CD4-positive, alpha-beta T cell treated with Interleukin-6 for 4 hours (primary cell): ENCODE data around the gene RNF41.
"Not testable (repeated sequence)": the region's sequence is repeated elsewhere in the genome, so short reads cannot be mapped to it uniquely, and the experiment has no call there.

ENCODE experiments used
- DNase-seq: peaks from one replicate; pipeline ENCODE4 v3.0.0-alpha.2; 2020; ENCODE audit warnings: mixed read lengths

RNF41 gene

DNA sequence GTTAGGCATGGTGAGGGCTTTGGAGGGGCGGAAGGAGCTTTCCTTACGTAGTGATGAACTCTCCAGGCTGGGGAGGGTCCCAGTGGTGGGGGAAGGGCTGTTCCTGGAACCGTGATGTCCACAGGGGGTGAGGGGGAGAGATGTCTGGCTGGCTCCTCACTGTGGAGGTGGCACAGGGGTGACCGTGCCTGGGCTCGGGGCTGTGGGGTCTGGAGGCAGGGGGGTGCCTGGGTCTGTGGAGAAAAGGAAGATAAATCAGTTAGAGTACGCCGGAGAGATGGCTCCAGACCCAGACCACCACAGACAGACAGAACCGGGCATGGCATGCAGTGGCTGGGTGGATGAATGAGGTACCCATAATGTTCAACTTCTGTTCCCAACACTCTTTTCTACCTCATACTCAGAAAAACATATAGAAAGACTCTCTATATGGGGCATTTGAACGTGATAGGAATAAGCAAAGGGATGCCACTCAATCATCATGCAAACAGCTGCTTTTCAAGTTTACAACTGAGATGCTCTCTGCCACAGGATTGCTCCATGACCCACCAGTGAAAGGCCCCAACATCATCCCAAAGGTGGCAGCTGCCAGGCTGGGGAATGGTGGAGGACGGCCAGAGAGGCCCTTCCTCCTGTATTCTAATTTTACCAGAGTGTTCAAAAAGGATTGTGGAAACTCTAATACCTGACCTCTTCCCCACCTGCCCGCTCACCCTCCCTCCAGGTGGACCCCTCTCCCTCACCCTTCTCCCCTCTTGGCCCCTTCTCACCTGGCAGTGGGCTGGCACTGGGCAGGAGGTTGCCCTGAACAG lies 58.0 kb downstream of the RNF41 start:
- DNase-seq: no peak

DNA sequence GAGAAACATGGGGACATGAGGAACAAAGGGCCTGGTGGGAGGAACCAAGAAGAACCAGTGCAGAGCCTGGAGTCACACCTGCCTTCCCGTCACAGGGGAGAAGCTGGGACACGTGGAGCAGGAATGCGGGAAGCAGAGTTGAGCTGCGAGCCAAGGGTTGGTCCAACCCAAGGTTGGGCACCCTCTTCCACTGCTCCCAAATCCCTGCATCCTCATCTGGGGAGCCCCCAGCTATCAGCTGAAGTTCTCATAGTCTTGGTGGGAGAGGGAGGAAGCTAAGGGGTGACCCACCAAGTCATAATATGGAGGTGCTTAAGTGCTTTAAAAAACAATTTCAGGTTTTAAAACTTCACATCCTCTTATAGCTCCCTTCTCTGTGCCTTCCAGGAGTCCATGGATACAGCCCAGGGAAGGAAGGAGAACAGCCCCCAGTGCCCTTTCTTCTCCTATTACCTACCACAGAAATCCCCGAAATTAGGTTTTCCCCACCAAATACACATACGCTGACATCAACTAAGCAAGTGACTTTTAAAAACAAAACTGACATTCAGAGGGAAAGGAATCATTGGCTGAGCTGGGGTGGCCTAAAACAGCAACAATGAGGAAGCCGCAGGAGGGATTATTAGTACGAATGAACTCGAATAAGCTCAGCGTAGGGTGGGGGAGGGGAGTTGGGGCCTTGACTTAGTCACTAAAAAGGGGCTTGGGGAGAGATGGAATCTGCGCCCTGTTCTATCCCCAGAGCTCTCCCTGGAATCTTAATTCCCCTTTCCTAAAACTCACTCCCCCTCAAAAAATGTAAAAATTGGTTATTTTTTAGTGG lies 59.0 kb downstream of the RNF41 start:
- DNase-seq: no peak

DNA sequence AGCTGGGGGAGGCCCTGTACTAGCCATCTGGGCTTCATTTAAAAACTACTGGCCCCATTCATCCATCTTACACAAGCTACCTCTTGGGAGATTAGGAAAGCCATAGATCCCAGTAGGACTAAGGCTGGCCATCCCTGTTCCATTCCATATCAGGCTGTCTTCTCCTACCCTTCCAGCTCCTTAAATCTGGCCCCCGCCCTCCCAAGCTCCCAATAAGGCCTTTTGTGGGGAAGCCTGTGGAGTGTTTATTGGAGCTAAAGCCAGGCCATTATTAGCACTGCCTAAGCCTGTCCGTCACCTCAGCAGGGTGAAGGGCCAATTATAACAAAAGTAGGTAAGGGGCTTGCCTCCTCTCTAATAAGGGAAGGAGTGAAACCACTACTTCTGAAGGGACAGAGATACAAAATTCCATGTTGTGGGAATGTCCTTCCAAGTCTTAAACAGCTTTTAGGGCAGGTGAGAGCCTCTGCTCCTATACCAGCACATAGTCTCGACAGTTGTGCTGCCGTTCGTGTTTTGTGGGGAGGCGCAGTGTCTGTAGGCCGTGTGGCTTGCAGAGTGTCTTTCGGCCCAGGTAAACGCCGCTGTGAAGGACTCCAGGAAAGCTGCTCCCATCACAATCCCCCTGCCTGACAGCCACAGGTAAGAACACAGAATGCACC lies 59.9 kb downstream of the RNF41 start:
- no peak for DNase-seq

DNA sequence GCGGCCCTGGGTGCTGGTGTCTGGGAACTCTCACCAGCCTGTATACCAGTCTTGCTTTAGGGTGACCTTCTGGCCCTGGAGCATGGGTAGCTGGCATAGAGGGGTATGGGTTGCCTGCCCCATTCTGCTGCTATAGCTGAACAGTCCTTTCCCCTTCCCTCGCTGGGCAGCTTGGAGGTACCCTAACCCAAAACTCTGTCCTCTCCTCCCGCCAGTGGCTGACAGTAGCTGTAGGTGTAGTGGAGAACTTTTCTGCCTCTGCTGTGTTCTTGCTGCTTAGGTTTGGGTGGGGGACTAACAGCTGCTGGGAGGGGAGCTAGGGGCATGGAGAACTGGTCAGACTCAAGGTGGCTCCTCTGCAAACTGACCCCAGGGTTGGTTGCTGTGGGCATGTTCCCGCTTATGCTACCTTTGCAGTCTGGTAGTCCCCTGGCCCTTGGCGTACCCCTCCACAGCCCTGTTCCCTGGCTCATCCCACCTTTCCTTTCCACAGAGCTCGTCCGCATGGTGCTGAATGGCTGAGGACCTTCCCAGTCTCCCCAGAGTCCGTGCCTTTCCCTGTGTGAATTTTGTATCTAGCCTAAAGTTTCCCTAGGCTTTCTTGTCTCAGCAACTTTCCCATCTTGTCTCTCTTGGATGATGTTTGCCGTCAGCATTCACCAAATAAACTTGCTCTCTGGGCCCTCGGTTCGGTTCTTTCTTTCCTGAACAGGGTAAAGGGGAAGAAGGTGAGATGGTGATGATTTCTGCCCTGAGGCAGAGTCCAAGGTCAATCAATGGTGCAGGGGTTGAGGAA lies 60.6 kb downstream of the RNF41 start:
- no peak for DNase-seq

- peak; percentile 80 for DNase-seq
Measured at GRCh38 chr12:56160193-56160763, 61.4 kb downstream of the RNF41 start.

DNA sequence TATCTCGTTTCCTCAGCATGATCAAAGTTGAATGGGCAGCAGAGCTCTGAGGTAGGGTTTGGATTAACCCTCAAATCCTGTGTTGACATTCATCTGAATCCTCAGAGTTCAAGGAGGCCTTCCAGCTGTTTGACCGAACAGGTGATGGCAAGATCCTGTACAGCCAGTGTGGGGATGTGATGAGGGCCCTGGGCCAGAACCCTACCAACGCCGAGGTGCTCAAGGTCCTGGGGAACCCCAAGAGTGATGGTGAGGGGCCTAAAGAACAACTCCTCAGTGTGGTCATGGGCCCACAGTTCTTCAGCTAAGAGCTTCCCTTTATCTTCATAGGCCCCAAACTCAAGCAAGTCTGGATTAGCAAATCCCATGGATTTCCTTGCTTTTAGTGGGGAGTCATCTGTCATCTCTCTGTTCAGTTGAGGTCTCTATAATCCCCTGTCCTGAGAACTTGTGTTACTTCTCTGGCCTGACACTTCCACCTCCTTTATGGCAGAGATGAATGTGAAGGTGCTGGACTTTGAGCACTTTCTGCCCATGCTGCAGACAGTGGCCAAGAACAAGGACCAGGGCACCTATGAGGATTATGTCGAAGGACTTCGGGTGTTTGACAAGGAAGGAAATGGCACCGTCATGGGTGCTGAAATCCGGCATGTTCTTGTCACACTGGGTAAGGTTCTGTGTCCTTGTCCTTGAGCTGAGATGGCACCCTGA lies 62.1 kb downstream of the RNF41 start:
- no peak for DNase-seq

DNA sequence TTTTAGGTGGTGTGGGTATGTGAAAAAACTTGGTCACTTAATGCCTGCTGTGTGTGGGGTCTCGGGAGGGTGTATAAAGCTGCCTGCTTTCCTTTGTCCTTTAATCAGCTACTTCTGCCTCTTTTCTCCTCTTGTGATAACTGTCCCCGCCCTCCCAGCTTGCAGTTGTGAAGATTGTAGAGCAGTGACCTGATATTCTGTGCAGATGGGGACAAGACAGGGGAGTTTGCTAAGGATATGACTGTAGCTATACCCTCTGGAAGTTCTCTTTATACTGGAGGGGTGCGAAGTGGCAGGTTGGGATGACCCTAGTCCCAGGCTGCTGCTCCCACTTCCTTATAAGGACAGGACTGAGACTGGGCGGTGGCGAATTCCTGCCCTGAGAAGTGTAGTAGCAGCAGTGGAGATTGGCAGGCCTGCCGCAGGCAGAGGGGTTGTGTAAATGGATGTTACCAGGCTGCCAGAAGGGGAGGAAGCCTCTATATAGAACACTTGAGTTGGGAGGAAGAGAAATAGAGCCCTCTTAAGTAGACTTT lies 62.7 kb downstream of the RNF41 start:
- DNase-seq: peak; percentile 37

- peak; percentile 94 for DNase-seq
Measured at GRCh38 chr12:56158029-56158925, 63.4 kb downstream of the RNF41 start, which contains the start of gene MYL6. MYL6 (plus strand) TSS chr12:56158359; CDS start chr12:56158402, 43 bp downstream.

DNA sequence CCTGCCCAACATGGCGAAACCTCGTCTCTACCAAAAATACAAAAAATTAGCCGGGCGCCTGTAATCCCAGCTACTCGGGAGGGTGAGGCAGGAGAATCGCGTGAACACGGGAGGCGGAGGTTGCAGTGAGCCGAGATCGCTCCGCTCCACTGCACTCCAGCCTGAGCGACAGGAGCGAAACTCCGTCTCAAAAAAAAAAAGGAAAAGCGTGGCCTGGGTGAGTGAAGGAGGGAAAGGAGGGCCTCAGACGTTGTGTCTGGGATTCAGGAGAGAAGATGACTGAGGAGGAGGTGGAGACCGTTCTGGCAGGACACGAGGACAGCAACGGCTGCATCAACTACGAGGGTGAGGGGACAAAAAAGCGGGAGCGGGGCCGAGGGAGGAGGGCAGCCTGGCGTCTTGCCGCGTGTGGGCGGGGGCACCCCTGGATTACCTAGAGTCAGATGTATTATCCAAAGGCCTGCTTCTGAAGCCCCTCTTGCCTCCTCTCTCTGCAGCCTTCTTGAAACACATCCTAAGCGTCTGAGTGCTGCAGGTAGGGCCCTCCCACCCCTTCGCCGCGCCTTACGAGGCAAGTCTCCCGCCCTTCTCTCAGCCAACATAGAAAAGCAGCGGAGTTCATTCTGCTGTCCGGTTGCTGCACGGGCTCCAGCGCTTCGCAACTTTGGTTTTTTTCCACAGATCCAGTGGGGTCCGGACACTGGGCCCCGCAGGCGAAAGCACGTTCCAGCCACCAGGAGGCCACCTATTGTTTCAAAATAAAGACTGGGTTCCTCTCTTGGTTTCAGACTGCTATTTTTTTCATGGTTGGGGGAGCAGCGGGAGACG lies 64.3 kb downstream of the RNF41 start:
- DNase-seq: peak; percentile 67

DNA sequence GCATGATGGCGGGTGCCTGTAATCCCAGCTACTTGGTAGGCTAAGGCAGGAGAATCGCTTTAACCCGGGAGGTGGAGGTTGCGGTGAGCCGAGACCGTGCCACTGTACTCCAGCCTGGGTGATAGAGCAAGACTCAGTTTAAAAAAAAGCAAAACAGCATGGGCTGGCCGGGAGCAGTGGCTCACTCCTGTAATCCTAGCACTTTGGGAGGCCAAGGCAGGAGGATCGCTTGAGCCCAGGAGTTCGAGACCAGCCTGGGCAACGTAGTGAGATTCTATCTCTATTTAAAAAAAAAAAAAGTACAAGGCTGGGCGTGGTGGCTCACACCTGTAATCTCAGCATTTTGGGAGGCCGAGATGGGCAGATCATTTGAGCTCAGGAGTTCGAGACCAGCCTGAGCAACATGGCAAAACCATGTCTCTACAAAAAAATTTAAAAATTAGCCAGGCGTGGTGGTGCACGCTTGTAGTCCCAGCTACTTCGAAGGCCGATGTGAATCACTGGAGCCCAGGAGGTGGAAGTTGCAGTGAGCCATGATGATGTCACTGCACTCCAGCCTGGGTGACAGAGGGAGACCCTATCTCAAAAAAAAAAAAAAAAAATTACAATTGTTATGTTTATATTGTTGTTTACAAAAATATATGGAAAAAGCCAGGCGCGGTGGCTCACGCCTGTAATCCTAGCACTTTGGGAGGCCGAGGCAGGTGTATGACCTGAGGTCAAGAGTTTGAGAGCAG lies 65.1 kb downstream of the RNF41 start:
- DNase-seq: not testable (repeated sequence)

GRCh38 chr12:56155256-56155845 lies 66.4 kb downstream of the RNF41 start:
- DNase-seq: no peak

- no peak for DNase-seq
Measured at GRCh38 chr12:56154818-56155217, 66.9 kb downstream of the RNF41 start.

DNA sequence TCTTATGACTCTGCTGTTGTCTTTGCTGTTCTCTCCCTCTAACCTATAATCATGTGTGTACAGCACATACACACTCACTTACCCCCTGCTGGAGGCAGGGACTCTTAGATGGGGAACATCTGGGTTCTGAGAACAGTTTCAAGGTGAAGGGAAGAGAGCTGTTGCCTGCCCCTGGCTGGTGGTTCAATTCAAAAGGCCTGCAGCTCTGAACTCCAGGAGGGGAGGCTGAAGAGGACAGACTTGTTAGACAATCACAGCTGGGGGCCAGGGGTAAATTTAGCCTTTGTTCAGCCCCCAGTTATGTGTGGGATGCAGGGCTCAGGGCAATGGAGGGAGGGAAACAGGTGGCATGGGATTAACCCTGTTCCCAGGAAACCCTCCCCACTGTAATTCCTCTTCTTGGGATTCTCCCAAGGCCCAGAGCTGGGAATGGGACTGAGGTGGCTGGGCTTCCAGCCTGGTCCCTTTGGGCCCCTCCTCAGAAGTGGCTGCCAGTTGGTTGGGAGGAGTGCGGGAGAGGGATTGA lies 67.4 kb downstream of the RNF41 start:
- DNase-seq: no peak

DNA sequence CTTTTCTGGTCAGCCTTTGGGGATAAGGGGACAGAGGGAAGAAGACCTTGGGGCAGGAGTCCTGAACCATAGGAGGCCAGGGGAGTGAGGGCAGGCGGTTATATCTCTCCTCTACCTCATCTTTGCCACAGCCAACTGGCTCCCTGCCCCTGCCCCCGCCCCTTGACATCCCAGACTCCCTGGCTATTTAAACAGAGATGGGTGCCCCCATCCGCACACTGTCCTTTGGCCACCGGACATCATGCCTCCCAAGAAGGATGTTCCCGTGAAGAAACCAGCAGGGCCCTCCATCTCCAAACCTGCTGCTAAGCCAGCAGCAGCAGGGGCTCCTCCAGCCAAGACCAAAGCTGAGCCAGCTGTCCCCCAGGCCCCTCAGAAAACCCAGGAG lies 68.0 kb downstream of the RNF41 start:
- no peak for DNase-seq

DNA sequence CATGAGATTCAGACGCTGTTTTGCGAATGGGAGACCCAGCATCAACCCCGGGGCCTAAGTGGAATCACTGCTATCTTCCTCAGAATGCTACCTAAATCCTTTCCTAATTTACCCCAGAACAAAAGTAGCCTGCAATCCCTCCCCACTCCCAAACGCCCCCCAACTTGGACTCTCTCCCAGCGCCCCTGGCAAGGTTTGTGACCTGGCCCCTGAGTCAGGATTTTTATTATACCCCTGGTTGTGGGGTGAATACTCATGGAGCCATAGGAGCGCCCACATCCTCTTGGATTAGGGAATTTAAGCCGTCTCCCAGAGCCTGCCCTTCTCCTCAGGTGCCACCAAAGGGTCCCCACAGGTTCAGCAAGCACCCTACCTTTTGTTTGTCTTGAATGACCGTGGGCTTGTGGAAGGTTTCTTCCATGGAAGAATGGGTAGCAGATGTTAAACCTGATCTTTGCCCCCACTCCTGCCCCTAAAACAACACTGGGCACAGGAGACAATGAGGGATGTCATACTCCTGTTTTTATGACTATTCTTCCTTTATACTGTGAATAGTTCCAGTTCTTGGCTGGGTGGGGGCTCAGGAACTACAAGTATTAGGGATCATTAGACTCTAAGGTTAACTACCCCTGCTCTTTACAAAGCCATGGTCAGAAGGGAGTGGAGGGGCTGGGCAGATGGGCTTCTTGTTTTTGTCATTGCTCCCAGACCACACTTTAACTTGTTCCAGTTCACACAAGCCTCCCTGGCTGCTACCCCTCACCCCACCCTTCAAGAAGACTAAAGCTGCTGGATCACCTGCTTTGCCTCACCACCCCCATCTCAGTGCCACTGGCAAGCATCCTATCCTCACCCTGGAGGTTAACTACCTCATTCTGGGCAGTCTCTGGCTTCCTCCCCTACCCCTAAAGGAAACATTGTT lies 68.7 kb downstream of the RNF41 start:
- DNase-seq: no peak
